BJ (cell line): ENCODE data around the gene NUDT21. TPM values are rescaled to one million over a fixed set of nuclear protein-coding genes. Genes with fewer than 3 reads are reported as not detected.

Experiments used
- polyA plus RNA-seq: library from polyadenylated mRNA; depleted of rRNA; stranded (reverse); fragments of >200 nt; gene quantifications from 2 replicates; pipeline ENCODE4 v1.2.3, GENCODE V29; 2011; rRNA removed

Gene NUDT21
- polyA plus RNA-seq, 1 experiment, result 78.8 TPM

Other genes with a start within 250 kb of the NUDT21 start
- gene AMFR, start 25.8 kb downstream of the NUDT21 start, polyA plus RNA-seq, result 90.8 and 130 TPM in 2 replicates
- 54.8 and 73.0 TPM in 2 replicates for gene OGFOD1, start 222 bp upstream of the NUDT21 start, polyA plus RNA-seq
- 33.8 and 43.1 TPM in 2 replicates for gene BBS2, start 68.7 kb upstream of the NUDT21 start, polyA plus RNA-seq
- gene MT4, start 113.7 kb upstream of the NUDT21 start, polyA plus RNA-seq, result not detected in 2 replicates
- not detected in 2 replicates for gene MT3, start 138.2 kb upstream of the NUDT21 start, polyA plus RNA-seq
- 167 and 194 TPM in 2 replicates for gene MT2A, start 157.3 kb upstream of the NUDT21 start, polyA plus RNA-seq
- gene MT1E, start 174.4 kb upstream of the NUDT21 start, polyA plus RNA-seq, result 147 and 188 TPM in 2 replicates
- 0.67 and 0.94 TPM in 2 replicates for gene MT1M, start 181.3 kb upstream of the NUDT21 start, polyA plus RNA-seq
- gene MT1A, start 187.3 kb upstream of the NUDT21 start, polyA plus RNA-seq, result 0.82 TPM in 1 of 2 replicates, not detected in the other
- gene MT1B, start 200.6 kb upstream of the NUDT21 start, polyA plus RNA-seq, result not detected in 2 replicates
- gene MT1F, start 206.6 kb upstream of the NUDT21 start, polyA plus RNA-seq, result 7.8 and 11.3 TPM in 2 replicates
- gene MT1G, start 216.7 kb upstream of the NUDT21 start, polyA plus RNA-seq, result 2.4 and 2.9 TPM in 2 replicates
- gene MT1H, start 218.5 kb upstream of the NUDT21 start, polyA plus RNA-seq, result not detected in 2 replicates
- 55.5 and 60.2 TPM in 2 replicates for gene MT1X, start 231.1 kb upstream of the NUDT21 start, polyA plus RNA-seq